PFSK-1 (cell line): Measurements from ENCODE around the gene RNF39.

Experiments
- FOXP2 ChIP-seq: optimal IDR thresholded peaks from 2 replicates; pipeline ENCODE3; 2011; ENCODE audit warnings: borderline replicate concordance, control low read depth, inconsistent platforms; ENCODE audit not compliant: insufficient read depth; ENCODE audit errors: extremely low read length, extremely low read depth
- POLR2AphosphoS5 ChIP-seq: IDR thresholded peaks from 2 replicates; pipeline ENCODE4 v1.6.1; 2012; ENCODE audit warnings: low read depth, mild to moderate bottlenecking, control low read depth, low read length, moderate library complexity
- REST ChIP-seq, 2 experiments: IDR thresholded peaks; 2 replicates each; pipeline versions ENCODE4 v1.6.1 to v1.8.0; 2011 to 2012; ENCODE audit warnings: low read depth in 2 of 2, low read length in 2 of 2, control low read depth in 1 of 2, inconsistent platforms in 1 of 2, mild to moderate bottlenecking in 1 of 2, moderate library complexity in 1 of 2; ENCODE audit not compliant: insufficient read depth in 1 of 2
- SIN3A ChIP-seq: IDR thresholded peaks from 2 replicates; pipeline ENCODE4 v1.6.1; 2012; ENCODE audit warnings: mild to moderate bottlenecking, low read length, moderate library complexity, borderline replicate concordance; ENCODE audit not compliant: insufficient read depth
- TAF1 ChIP-seq: IDR thresholded peaks from 2 replicates; pipeline ENCODE4 v1.6.1; 2012; ENCODE audit warnings: low read length, control low read depth, borderline replicate concordance; ENCODE audit not compliant: insufficient read depth

DNA sequence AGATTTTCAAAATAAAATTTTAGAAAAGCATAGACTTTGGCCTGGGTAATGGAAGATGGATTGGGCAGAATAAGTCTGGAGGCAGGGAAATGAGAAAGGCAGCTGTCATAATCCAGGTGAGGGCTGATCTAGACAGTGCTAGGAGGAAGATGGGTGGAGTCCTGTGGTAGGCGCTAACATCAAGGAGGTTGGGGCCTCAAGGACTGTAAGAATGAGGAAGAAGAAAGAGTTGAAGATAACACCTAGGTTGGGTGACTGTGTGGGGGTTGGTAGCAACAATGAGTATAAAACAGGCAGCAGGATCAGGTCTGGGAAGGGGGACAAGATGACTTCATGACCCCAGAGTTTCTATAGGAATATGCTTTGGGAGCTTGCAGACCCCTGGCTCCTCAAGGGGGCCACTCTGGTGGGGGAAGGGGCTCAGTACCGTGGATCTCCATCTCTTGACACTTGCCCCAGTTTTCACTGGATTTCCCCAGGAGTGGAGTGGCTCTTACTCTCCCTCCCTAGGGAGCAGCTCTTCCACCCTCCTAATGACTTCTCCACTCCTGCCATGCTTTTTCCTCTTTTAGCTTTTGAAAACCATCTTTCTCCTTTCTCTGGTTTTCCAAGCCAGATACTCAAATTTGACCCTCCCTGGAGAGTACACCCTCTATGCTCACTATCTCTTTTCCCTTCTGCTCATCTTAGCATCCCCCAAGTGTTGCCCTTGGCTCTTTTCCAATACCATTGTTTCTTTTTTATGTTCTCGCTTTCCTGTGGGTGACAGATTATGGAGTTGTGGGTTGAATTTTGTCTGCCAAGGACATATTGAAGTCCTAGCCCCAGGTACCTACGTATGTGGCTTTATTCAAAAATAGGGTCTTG, 22.6 kb upstream of the RNF39 start:
- TF ChIP-seq TAF1 (no peak), POLR2AphosphoS5 (no peak), REST (IDR thresholded peaks at IDR 0.05; ENCODE audit: insufficient read depth in 1 of 2, low read depth in 2 of 2, low read length in 2 of 2) (no peak), SIN3A (no peak), FOXP2 (no peak)
